ENCODE data around the gene DPYSL3.

DPYSL3 gene

DNA sequence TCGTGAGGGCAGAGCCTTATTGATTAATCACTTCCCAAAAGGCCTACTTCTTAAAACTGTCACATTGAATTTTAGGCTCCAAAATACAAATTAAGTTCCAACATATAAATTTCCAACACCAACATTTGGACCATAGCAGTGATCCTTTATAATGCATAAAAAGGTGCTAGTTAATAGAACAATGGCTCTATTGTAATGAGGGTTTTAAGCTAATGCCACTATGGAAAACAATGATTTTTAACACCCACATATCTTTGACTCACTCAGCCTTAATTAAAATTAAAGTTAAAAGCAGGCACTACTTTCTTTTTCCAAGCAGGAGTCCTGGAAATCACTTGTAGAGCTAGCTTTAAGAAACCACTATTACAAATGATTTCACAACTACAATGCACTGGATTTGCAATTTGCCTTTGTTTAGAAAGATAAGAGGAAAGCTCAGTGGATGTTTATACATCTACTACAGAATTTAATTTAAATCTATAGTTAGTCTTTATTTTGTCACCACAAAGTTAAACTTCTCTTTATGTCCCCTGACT lies 41.8 kb downstream of the DPYSL3 start:
- no peak for DNase-seq

DNA sequence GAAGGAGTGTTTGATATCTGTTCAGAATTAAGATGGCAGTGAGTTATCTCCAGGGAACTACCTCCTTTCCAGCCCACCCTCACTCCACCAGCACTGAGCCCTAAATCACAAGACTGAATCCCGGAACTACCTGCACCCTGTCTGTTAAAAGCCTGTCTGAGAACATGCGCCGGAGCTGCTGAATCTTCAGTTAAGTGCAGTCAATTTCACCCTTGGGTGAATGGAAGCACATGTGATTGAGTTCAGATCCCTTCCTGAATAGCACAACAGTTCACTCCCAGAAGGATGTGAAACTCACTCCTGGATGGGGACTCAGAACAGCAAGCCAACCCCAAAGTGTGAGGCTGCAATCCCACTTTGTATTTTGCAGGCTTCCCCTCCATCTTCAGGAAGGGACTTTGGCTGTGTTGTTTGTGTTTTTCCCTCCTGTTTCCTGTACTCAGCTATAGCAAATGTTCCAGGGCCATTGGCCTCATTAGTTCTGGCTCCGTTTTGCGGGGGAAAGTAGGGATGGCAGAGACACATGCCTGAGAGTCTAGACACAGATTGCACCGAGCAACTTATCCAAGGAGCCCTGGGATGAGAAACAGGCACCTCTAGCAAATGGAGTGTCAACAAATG lies 43.4 kb downstream of the DPYSL3 start:
- DNase-seq, result no peak

DNA sequence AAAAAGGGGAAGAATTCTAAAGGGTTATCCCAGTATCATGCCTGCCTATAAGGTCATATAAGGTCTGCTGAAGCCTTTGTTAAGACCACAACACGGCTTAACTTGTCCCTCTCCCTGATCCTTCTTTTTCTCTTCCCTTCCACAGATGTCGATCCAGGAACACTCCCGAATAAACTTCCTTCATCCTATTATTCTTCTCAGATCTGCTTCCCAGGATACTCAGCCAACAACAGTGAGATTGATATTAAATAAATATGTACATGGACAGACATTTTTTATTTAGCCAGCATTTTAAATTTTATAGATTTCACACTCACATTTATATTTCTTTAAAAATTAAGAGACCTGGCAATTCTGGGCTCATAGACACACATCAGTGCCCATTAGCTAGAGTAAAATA lies 44.1 kb downstream of the DPYSL3 start:
- no peak for DNase-seq

DNA sequence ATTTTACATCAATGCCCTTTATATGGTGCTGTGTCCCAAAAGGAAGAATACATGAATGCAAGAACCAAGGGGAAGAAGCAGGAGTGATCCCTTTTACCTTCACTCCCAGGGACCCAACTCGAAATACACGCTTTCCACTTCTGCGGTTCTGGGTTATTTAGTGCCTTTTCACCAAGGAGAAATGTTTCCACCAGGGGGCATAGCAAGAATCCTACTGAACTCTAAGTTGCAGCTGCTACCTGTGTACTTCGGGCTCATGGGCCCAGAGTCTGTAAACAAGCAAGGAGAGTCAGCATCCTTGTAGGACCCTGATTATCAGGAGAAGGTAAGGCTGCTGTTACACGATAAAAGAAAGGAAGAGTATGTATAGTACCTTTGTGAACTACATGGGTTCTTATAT lies 45.7 kb downstream of the DPYSL3 start:
- no peak for DNase-seq

DNA sequence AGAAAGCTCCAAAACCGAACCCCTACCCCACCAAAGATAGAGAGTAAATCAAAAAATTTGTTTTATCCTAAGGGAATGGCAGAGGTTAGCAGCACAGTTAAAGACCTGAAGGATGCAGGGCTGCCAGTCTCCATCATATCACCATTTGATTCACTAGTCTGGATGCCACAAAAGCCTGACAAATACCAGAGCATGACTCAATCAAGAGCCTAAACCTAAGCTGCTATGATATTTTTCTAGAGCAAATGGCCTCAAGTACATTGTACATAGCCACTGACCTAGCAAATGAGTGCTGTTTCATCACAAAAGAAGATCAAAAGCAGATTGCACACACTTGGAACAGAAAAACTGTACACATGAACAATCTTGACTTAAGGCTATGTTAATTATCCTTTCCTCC lies 48.0 kb downstream of the DPYSL3 start:
- no peak for DNase-seq

DNA sequence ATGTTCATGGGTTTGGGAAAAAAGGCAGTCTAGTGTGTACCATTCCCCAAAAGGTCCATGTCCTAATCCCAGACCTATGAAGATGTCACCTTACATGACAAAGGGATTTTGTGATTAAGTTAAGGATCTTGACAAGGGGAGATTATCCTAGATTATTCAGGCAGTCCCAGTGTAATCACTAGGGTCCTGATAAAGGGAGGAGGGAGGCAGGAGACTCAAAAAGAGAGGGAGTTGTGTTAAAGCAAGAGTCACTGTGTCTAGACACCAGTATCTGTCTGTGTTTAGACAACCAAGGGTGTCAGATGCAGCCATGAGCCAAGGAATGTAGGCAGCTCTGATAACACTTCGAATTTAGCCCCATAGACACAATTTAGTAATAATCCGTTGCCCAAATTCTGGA lies 49.5 kb downstream of the DPYSL3 start:
- DNase-seq, result no peak

DNA sequence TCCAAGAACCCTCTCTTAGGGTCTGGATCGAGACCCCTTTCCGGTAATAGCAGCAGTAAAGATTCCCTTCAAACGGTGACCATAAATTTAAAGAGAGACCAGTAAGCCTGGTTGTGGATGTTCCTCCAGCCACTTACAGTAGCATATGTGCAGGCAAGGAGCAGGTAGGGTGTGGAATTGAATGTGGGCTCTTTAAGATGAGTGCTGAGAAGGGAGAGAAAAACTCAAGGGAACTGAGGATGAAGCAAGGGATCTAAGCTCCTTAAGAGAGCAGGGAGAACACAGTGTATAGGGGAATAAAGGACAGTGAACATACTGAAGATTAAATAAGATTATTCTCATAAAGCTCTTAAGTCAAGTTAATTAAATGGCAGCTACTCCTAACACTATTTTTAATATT lies 51.3 kb downstream of the DPYSL3 start:
- no peak for DNase-seq

DNA sequence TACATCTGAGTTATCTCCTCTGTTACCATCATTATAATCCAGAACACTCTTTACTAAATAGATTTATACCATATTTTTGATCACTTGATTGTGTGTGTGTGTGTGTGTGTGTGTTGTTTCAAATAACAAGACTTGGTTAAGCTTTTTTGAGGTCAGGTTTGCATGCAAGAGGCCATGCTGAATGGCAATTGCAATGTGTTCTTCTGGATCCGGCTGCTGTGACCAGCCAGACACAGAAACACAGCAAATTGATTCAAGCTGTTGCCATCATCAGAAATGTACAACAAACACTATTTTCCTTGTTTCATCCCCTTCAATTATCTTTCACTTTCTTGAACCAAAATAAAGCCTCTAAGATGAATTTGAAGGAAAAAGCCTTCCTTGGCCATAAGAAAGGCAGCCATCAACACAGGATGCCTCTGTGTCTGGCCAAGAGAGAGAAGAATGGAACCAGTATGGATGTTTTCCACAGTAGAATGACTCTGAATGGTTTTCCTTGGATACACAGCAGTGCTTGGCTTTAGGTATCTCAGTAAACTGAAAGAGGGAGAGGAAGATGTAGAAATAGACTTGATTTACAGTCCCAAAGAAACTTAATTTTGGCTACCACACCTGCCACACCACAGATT lies 53.9 kb downstream of the DPYSL3 start:
- DNase-seq, result no peak

DNA sequence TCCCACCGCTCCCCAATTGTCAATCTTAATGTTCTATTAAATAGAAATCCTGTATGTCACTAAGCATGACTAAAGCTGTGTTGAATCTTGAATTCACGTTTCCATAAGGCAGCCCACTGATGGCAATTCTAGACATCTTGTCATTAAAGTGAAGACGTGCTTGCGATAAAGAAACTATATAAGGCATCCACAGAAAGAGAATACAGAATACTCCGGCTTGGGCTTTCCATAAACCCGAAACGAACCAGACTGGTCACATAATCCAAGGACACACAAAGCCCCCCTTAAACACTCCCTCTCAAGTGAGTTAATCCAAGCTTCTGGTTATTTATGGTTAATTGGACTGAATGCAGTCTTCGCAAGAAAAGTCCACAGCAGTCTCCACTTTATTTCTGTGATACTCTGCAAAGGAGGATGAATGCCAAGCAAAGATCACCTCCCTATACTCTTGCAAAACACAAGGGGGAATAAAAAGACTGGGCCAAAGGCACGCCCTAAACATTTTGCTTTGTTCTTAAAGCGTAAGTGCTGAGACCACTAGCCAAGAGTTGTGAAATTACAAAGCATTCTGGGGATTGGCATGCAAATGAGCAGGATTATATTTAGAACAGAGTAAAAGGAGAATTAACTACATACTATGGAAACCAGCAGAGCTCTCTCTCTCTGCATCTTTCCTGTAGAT lies 54.7 kb downstream of the DPYSL3 start:
- no peak for DNase-seq

DNA sequence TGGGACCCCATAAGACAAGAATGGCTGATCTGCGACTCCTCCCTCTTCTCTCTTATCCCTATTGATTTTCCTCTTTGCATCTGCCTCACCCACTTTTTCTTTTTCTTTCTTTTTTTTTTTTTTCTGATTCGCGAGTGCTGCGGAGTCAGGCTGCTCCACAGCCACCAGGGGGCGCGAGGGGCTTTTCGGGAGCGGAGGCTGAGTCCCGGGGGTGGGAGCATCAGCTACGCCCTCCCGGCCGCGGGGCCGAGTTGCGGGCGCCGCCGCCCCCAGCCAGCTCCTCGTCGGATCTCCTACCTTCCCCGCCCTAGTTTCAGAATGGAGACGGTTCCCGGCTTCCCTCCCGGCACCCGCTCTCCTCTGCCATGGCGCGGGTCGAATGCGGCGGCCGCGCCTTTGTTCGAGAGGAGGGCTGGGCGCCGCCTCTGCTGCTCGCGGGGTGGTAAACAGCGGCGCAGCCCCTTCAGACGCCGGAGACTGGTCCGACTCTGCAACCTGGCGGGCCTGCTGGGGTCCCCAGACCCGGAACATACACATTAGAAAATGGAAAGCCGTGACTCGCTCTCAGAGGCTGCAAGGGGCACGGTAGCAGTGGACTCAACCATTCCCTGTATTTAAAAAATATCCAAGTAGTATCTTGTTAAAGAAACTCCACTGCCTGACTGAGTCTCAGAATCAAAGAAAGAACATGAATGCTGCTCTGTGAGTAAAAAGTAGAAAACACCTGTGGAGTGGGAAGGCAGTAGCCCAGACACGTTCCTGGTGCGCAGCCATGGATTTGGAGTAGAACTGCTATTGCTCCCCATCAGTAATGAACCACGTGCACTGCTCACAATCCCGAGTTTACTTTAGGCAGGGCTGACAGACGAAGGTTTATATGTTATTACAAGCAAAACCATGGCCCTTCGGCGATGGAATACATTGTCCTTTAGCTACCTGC lies 55.7 kb downstream of the DPYSL3 start:
- peak; percentile 77 to 82 for DNase-seq

DNA sequence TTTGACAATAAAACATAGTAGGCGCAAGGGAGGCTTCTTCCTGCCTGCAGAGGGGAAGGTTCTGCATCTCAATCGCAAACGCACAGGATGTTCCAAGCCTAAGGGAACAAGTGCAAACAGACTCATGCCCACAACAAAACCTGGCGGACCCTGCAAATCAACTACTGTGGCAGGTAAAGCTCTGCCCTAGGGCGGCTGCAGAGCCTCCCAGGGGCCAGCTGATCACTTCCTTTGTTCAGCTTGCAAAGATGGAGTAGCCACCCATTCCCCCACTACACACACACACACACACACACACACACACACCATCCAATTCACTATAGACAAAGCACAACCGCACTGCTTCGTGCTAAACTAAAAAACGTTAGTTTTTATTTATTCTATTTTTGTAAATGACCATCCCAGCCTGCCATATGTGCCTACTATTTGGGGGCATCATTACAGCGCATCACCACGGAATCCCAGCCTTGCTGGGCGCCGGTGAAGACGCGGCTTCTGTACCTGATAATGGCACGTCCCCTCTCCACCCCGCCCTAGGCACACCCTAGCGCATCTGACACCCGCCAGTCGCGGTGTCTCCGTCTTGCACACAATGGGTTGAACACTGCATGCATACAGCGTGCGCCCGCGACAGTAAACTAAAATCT lies 57.6 kb downstream of the DPYSL3 start:
- no peak for DNase-seq

DNA sequence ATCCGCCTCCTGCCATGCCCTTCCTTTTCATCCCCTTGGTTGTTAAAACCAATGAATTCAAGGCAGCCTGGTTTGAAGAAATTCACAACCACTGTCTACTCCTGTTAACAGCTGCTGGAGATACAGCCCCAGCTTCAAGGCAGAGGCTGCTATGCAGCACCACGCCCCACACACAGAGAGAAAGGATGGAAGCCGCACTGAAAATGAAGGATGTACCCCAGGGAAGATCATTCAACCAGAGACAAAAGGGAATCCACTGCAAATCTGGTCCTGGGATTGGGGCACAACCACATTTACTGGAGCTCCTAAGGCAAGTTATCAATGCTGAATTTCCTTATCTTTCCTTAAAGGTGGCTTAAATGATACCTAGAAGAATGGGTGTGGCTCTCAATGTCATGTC lies 58.7 kb downstream of the DPYSL3 start:
- DNase-seq, result no peak

DNA sequence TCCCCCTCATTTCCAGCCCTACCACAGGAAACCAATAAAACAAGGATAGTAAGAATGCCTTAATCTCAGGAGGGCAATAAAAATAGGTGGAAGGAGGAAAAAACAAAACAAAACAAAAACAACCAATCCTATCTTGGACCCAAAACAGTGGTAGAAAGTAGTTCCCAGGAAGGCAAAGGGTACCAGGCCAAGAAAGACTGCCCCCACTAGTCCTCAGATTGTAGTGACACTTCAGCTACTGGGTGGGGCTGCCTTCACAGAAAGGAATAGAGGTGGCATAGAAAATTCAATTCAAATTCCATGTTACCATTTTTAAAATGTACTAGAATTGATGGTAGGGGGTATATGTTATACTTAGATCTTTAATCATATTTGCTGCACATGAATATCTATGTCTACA lies 59.3 kb downstream of the DPYSL3 start:
- no peak for DNase-seq

DNA sequence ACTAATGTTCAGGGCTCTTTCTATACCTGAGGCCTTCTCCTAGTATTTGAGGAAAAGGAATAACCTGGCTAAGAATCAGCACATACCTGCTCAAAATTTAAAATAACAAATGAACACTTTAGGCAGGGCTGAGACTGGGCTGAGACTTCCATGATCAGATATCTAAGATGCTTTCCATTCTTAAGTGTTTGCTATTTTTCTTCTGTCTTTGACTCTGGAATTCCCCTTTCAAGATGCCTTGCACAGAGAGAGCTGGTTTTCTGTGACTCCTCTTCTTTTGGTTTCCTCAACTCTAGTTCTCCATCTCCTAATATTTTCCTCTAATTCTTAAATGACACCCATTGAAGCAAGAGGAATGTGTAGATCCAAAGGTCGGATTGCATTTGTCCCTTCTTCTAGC lies 61.1 kb downstream of the DPYSL3 start:
- DNase-seq, result no peak

DNA sequence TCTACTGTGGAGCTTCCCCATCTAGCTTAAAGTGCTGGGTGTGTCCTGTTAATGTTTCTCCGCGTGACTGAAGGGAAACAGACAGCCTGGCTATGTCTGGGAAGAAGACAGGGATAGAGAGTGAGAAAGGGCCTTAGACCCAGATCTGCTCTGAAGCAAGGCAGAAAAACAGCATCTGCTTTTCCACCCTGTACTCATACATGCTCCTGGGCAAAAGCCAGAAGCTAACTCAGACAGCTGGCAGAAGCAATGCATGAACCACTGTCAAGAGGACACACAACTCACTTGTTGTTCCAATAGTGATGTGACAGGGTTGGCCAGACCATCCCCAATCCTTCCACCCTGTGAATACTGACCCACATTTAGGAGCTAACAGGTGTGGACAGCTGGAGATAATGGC lies 63.3 kb downstream of the DPYSL3 start:
- DNase-seq, result no peak

DNA sequence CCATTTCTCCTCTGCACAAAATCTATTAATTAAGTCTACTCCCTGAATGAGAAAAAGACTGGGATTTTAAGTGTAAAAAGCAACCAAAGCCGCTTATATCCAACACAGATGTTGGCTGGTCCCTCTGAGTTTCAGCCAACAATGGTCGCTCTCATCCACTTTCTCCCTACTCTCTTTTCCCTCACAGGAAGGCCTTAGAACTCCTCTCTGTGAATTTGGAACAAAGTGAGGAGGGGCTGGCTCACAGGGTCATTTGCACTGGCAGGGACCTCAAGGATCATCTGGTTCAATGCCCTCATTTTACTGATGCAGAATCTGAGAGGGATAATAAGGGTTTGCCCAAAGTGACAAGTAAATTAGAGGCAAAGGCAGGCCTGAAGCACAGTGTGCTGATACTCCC lies 64.0 kb downstream of the DPYSL3 start:
- no peak for DNase-seq

DNA sequence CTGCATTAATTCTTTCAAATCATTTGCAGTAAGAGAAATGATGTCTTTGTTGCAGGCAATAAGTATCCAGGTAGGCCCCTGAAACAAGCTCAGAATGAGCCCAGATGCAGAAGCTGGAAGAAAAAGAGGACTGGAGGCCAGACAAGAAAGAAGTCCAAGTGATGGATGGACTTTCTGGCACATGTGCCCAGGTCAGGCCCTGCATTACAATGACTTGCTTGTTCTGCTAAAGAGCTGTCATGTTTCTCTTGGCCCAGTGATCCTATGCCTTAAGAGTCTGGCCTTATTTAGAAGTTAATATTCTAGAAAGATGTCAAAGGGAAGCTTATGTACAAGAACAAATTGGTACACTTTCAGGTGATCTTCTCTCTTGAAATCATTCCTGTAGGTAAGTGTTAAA lies 64.8 kb downstream of the DPYSL3 start:
- no peak for DNase-seq

DNA sequence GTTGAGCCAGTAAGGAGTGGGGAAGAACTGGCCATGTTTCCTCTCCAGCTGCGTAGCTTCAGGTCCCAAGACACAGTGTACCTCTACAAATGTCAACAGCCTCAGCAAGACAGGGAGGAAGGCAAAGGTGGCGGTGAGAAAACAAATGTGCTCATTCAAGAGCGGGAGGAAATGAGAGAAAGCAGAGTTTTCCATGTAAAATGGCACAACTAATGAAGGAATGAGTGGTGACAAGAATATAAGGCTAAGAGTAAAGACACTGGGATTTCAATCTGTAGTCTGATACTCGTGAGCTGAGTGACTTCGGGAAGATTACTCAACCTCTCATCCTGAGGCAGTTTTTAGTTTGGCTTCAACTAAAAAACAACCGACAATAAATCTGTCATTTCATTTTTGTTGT lies 67.6 kb downstream of the DPYSL3 start:
- DNase-seq, result no peak

DNA sequence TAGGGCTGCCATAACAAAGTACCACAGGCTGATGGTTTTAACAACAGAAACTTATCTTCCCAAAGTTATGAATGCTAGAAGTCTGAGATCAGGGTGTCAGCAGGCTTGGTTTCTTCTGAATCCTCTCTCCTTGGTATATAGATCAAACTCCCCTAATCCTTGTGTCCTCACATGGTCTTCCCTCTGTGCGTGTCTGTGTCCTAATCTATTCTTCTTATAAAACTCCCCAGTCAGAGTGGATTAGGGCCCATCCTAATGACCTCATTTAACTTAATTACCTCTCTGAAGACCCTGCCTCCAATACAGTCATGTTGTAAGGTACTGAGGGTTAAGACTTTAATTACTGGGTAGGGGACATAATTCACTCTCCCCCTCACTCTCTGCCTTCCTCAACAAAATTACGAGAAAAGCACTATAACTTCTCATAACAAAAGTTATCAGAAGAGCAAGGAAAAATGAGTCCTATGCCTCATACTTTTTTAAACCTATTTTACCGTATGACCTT lies 68.6 kb downstream of the DPYSL3 start:
- DNase-seq, result no peak

DNA sequence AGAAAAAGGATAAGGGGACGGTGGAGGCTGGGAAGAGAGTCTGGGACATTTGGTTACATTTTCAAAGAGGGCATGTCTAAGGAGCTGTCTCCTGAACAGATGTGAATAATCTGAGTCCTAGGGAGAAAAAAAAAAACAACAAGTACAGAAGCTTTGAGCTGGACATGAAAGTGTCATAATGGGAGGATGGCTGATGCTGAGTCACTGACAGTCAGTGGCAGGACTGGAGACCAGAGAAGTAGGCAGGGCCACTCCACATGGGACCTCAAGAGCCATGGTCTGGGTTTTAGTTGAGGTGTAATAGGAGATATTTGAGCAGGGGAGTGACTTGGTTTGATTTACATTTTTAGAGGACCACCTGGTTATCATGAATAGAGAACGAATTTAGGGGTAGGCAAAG lies 70.6 kb downstream of the DPYSL3 start:
- DNase-seq, result no peak

DNA sequence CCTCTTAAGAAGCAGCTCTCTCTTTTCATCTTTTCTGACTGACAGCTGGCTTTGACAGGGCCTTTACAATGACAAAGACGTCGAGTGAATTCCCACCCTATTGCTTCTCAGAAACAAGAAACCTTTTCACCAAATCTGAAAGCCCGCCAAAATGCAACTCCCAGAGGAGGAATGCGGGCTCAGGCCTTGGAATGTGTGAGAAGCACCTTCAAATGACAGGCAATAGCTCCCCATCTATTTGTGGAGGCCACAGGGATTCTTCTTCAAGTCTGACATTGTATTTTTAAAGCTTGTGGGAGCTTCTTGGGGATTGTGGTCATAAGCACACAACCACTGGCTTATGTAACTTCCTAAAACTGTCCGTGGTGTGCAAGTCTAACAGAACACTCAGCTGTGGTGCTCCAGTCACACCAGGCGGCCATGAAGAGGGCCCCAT lies 72.7 kb downstream of the DPYSL3 start:
- DNase-seq, result no peak

DNA sequence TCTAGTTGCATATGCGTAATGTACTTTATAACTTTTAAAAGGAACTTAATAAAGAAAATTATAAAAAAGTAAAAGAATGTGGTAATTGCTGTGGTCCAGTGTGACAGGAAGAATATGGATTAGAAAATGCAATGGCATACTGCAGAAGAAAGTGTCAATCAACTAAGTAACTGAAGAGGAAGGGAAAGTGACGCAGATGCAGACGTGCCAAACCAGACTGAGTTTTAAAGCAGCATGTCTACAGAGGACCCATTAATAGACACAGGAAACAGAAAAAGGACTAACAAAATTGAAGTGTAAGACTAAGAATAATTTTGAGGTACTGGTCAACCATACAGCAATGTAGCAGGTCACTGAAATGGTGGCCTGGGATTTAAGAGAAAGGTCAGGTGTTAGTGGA lies 73.3 kb downstream of the DPYSL3 start:
- no peak for DNase-seq
